GM18861 (cell line): ENCODE data around the gene DUSP3.
A peak's percentile ranks its signal among the peaks of the same experiment; 100 is the strongest.

Source experiments
- ATAC-seq: cut with Tn5 transposase; IDR thresholded peaks from one replicate; pipeline ENCODE4 v1.9.1; 2021; ENCODE audit not compliant: unreplicated experiment

DUSP3 gene

DNA sequence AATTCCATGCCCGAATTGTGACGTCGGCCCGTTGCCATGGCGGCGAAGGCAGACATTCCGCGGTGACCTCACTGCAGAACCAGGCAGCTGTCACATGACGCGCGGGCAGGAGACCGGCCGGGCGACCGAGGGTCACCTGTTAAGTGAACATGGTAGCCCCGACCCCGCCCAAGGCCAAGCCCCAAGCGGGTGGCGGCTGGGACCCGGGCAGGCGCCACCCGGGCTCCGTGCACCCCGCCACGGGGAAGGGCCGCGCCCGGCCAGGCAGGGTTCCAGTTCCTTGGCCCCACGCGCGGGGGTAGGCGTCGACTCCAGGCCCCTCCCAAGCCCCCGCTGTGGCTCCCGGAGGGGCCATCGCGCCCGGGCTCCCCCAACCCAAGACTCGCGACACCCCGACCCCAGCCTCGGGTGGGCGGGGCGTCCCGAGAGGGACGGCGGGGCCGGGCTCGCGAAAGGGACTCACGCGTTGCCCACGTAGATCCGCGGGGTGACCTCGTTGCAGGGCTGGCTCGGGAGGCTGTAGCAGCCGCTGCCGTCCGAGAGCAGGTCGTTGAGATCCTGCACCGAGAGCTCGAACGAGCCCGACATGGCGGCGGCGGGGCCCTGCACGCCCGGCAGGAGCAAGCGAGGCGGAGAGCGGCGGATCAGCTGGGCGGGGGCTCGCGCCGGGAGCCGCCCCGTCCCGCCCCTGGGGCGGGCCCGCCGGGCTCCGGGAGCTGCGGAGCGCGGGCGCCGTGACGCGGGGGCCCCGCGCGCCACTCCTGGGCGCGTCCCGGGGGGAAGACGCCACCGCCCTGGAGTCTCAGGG is at the start of gene DUSP3:
Gene DUSP3 (minus strand): TSS at position 641 of the 808 bp plus-strand sequence. CDS start 53 bp downstream, at position 588.
- peak; percentile 61 for ATAC-seq

- ATAC-seq = no peak
Measured at GRCh38 chr17:43827596-43827995, 48.8 kb upstream of the DUSP3 start.

GRCh38 chr17:43826206-43826605 is 47.4 kb upstream of the DUSP3 start:
- no peak for ATAC-seq

GRCh38 chr17:43825567-43825966 is 46.8 kb upstream of the DUSP3 start:
- ATAC-seq = no peak

DNA sequence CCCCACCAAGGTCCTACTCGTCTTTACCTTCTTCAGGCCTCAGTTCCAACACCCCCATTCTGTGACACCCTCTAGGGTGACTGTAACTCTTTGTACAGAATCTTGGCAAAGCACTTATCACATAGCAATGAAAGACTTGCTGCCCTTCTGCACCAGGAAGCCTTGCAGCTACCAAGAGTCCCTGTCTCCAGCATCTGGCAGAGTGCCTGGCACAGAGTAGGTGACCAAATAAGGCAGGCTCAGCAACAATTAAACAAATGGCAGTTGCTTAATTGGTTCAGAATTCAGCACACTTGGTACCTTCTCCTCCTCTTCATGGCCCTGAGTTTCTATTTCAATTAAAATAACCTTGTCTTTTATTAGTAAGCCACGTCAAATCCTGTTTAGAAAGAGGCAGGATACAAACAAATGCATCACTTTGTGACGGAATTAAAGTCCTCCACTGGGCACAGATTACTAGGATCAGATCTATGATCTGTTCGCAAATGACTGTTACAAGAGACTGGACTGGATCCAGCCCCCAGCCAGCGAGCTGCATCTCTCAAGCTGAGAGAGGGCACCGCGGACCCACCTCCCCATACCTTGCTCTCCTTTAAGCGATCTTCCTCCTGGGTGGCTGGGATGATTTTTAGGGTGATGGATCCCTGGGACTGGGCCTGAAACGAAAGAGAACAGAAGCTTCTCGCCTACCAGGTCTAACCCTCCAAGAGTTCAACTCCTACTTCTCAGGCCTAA is 44.7 kb upstream of the DUSP3 start:
- no peak for ATAC-seq

- ATAC-seq = no peak
Measured at GRCh38 chr17:43822570-43823190, 43.9 kb upstream of the DUSP3 start.

- ATAC-seq = no peak
Measured at GRCh38 chr17:43820759-43821158, 42.0 kb upstream of the DUSP3 start.

DNA sequence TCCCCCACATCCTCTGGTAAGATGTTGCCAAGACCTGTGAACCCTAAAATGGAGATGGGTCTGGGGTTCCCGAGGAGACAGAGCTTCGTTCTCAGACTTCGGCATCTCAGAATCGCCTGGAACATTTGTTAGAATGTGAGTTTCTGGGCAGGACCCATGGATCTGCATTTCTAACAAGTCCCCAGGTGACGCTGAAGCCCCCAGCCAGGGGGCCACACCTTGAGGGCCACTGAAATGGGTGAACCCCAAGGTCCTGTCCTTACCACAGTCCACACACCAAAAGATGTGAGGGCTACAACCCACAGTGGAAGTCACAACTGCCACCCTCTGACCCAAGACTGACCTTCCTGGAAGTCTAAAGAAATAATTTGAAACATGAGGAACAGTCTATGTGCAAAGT is 40.2 kb upstream of the DUSP3 start:
- no peak for ATAC-seq

DNA sequence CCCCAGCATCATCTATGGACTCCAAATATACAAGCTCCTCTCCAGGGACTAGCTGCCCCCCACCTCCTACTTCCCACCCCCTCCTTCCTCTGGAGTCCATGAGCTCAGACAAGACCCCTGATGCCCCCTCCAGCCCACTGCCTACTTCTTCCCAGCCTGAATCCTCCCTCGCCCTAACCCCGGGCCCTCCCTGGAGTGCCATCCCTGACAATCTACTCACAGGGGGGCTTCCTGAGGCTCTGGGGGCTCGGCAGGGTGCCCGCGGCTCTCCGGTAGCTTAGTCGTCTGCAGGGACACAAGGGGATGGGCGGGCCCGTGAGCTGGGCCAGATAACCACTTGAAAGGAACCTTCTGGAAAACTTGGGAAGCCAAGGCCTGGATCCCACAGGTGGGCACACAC is 39.0 kb upstream of the DUSP3 start:
- ATAC-seq = no peak

DNA sequence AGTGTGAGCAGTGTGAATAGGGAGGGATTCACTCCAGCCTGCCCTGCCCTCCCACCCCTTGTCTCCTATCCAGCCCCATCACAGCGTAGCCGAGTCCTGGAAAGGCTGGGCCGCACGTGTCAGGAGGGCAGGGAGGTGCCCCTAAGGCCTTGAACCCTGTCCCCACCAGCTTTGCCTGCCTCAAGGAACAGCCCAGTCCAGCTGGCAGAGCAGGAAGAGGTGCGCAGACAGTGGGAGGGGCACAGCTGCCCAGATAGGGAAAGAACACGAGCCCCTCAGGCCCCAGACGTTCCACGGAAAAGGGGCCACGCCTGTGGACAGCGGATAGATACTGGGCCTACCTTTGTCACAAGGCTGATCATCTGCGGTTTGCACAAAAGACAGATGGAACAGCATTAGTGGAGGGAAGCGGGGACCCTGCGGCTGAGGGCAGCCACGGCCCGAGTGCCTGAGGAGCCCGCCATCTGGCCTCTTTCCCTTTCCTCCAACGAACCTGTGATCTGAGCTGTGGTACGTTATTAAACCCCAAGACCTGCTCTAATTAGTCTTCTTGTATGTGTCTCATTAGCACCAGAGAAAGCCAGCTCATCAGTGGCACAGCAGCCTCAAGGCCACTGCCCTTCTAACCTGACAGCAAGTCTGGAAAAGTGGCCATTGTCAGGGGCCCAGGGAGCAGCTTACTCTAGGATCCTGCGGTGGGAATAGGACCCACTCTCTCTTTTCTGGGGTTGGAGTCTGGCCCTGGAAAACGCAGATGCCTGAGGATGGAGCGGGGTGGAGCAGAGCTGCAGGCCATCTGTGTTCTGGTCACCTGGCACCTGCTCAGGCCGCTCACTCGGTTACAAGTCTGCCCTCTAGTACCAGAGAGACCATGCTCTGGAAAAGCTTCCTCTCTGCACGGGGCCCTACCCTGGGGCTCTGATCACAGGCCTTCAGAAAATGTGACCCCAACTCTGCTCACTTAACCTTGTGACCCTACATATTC is 37.9 kb upstream of the DUSP3 start:
- no peak for ATAC-seq

DNA sequence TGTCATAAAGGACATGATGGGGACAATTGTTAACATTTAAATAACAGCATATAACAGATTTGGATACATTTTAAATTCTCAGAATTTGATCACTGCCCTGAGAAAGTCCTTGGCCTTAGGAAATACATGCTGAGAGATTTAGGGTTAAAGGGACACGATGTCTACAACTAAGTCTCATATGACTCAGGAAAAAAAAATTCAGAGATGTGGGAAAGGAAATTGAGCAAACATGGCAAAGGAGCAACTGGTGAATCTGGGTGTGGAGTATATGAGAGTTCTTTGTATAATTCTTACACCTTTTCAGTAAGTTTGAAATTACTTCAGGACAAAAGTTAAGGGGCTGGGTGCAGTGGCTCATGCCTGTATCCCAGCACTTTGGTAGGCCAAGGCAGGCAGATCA is 35.9 kb upstream of the DUSP3 start:
- ATAC-seq = no peak

DNA sequence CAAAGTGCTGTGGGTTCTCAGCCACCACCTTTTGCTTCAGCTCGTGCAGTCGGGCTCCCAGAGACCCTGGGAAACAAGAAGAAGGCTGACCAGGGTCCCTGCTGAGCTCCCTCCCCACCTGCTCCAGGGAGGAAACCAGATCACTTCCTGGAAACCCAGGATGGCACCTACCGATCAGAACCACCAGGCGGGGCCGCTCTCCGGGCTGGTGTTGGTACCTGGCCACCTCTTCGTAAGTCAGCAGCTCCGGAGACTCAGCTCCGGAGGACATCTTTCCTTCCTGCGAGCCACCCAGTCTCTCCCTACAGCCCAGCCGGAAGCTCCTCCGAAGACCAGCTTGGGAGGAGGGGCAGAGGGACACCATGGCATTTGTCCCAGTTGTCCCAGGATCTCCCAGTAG is 35.2 kb upstream of the DUSP3 start:
- ATAC-seq = no peak

DNA sequence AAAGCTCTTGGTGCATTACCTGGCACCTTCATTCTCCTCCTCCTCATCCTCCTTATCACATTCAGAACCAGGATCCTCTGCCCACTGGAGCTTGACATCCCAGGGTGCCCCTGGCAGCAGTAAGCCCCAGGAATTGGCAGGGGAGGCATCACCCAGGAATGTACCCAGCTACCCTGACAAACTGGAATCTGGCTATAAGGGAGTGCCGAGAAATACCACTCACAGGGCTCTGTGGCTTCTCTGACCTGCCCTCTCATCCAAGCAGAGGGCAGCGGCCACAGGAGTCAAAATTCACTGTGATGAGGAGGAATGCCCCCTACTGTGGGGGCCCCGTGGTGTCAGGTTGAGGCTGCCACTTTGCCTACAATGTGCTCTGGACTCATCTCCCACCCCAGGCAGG is 34.6 kb upstream of the DUSP3 start:
- ATAC-seq = no peak

- no peak for ATAC-seq
Measured at GRCh38 chr17:43812396-43813265, 33.9 kb upstream of the DUSP3 start.

- ATAC-seq = no peak
Measured at GRCh38 chr17:43810823-43811222, 32.0 kb upstream of the DUSP3 start.

GRCh38 chr17:43810226-43810715 is 31.5 kb upstream of the DUSP3 start:
- ATAC-seq = no peak

DNA sequence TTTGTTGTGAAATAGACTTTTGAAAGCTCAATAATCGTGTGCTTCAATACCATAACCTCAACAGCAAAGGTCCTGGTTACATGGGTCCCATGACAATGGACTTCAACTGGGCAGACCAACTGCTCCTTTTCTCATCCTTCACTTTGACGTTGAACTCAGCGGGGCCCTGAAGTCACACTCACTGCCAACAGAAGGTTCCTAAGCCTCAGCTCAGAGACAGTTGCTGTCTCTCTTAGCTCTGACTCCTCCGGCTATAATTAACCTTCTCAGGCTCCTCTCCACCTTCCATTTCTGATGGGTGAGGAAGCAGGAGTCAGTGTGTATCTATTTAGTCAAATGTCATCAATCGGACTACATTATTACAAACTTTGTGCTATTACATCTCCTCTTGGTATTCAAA is 30.3 kb upstream of the DUSP3 start:
- ATAC-seq = no peak

DNA sequence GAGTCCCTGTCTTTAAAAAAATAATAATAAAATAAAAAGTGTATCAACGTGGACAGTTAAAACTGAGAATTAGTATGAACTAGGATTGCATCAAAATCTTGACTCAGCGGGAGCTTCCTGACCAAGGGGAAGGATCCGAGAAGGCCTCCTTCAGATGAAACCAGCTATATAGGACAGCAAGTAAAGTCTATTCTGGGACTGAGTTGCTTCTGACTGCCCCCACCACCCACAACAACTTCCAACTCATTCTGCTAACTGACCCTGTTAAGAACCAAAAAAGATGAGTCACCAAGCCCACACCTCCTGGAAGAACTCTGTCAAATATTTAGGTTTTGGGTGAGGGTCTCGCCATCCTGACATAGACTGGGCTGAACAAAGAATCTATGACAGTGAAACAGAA is 29.3 kb upstream of the DUSP3 start:
- no peak for ATAC-seq

- no peak for ATAC-seq
Measured at GRCh38 chr17:43805117-43805516, 26.3 kb upstream of the DUSP3 start.

GRCh38 chr17:43803758-43804157 is 25.0 kb upstream of the DUSP3 start:
- no peak for ATAC-seq
